Measurements from ENCODE around the gene PANK2. TPM values are rescaled to one million over a fixed set of nuclear protein-coding genes. Genes with fewer than 3 reads are reported as not detected.

PANK2 gene
- total and polyA plus RNA-seq, 4 donors, result 31.0 to 52.5 (median 42.5) TPM

- WGBS (ENCODE audit: insufficient coverage), result 83% methylated on average over 1 of the region's 2 CpGs
- DNase-seq (ENCODE audit: low read depth in 4 of 6, low spot score in 6 of 6), result no peak
- peaks cover 3% of the 10 kb centered on the region for H3K4me1 ChIP-seq (ENCODE audit: control insufficient read depth, insufficient read depth, low read length)
- H3K4me3 ChIP-seq (ENCODE audit: low read depth, low read length), result no peak overlapping the region
- H3K9me3 ChIP-seq (ENCODE audit: control insufficient read depth, insufficient read depth, low read length), result no peaks in the 10 kb centered on the region
- H3K27ac ChIP-seq (ENCODE audit: low read depth, low read length), result no peak overlapping the region
- peaks cover 48% of the 10 kb centered on the region for H3K36me3 ChIP-seq (ENCODE audit: control insufficient read depth, insufficient read depth, low read length)
- no peaks in the 10 kb centered on the region for H3K27me3 ChIP-seq (ENCODE audit: control insufficient read depth, insufficient read depth, low read length)
Measured at GRCh38 chr20:3923818-3924217, 34.6 kb downstream of the PANK2 start.

GRCh38 chr20:3924304-3925112, 35.3 kb downstream of the PANK2 start:
- Histone ChIP-seq H3K36me3 (ENCODE audit: control insufficient read depth, insufficient read depth, low read length) (peaks cover 47% of the 10 kb centered on the region), H3K9me3 (ENCODE audit: control insufficient read depth, insufficient read depth, low read length) (no peaks in the 10 kb centered on the region), H3K27ac (ENCODE audit: low read depth, low read length) (no peak overlapping the region)

GRCh38 chr20:3925113-3925695, 36.0 kb downstream of the PANK2 start:
- WGBS (ENCODE audit: insufficient coverage), result 91% methylated on average over 10 of the region's 11 CpGs

More at GRCh38 chr20:3924304-3925112, 35.3 kb downstream of the PANK2 start:
- WGBS (ENCODE audit: insufficient coverage), result 79% methylated on average over 13 of the region's 13 CpGs
- DNase-seq (ENCODE audit: low read depth in 4 of 6, low spot score in 6 of 6), result no peak
- Histone ChIP-seq H3K4me3 (ENCODE audit: low read depth, low read length) (no peak overlapping the region), H3K27me3 (ENCODE audit: control insufficient read depth, insufficient read depth, low read length) (no peaks in the 10 kb centered on the region), H3K4me1 (ENCODE audit: control insufficient read depth, insufficient read depth, low read length) (peaks cover 3% of the 10 kb centered on the region)

GRCh38 chr20:3925899-3926638, 36.9 kb downstream of the PANK2 start:
- Histone ChIP-seq H3K27ac (ENCODE audit: low read depth, low read length) (no peak overlapping the region), H3K4me3 (ENCODE audit: low read depth, low read length) (no peak overlapping the region), H3K36me3 (ENCODE audit: control insufficient read depth, insufficient read depth, low read length) (peaks cover 48% of the 10 kb centered on the region), H3K4me1 (ENCODE audit: control insufficient read depth, insufficient read depth, low read length) (peaks cover 10% of the 10 kb centered on the region), H3K27me3 (ENCODE audit: control insufficient read depth, insufficient read depth, low read length) (no peaks in the 10 kb centered on the region), H3K9me3 (ENCODE audit: control insufficient read depth, insufficient read depth, low read length) (no peaks in the 10 kb centered on the region)
- 78% methylated on average over 9 of the region's 9 CpGs for WGBS (ENCODE audit: insufficient coverage)
- DNase-seq (ENCODE audit: low read depth in 4 of 6, low spot score in 6 of 6), result no peak

More at GRCh38 chr20:3925113-3925695, 36.0 kb downstream of the PANK2 start:
- no peaks in the 10 kb centered on the region for H3K9me3 ChIP-seq (ENCODE audit: control insufficient read depth, insufficient read depth, low read length)
- no peak for DNase-seq (ENCODE audit: low read depth in 4 of 6, low spot score in 6 of 6)
- H3K4me3 ChIP-seq (ENCODE audit: low read depth, low read length), result no peak overlapping the region
- H3K36me3 ChIP-seq (ENCODE audit: control insufficient read depth, insufficient read depth, low read length), result peaks cover 49% of the 10 kb centered on the region
- H3K4me1 ChIP-seq (ENCODE audit: control insufficient read depth, insufficient read depth, low read length), result peaks cover 3% of the 10 kb centered on the region
- H3K27ac ChIP-seq (ENCODE audit: low read depth, low read length), result no peak overlapping the region
- no peaks in the 10 kb centered on the region for H3K27me3 ChIP-seq (ENCODE audit: control insufficient read depth, insufficient read depth, low read length)

GRCh38 chr20:3927486-3928291, 38.5 kb downstream of the PANK2 start:
- Histone ChIP-seq H3K4me1 (ENCODE audit: control insufficient read depth, insufficient read depth, low read length) (peaks cover 10% of the 10 kb centered on the region), H3K4me3 (ENCODE audit: low read depth, low read length) (no peak overlapping the region), H3K27me3 (ENCODE audit: control insufficient read depth, insufficient read depth, low read length) (no peaks in the 10 kb centered on the region), H3K27ac (ENCODE audit: low read depth, low read length) (no peak overlapping the region), H3K36me3 (ENCODE audit: control insufficient read depth, insufficient read depth, low read length) (peaks cover 37% of the 10 kb centered on the region), H3K9me3 (ENCODE audit: control insufficient read depth, insufficient read depth, low read length) (no peaks in the 10 kb centered on the region)
- DNase-seq (ENCODE audit: low read depth in 4 of 6, low spot score in 6 of 6), result peak in 1 of 6 donors; percentile 53
- 39% methylated on average over 9 of the region's 10 CpGs for WGBS (ENCODE audit: insufficient coverage)

- 100% methylated on average over 1 of the region's 2 CpGs for WGBS (ENCODE audit: insufficient coverage)
- Histone ChIP-seq H3K36me3 (ENCODE audit: control insufficient read depth, insufficient read depth, low read length) (peaks cover 43% of the 10 kb centered on the region), H3K27ac (ENCODE audit: low read depth, low read length) (no peak overlapping the region), H3K9me3 (ENCODE audit: control insufficient read depth, insufficient read depth, low read length) (no peaks in the 10 kb centered on the region), H3K4me3 (ENCODE audit: low read depth, low read length) (no peak overlapping the region), H3K27me3 (ENCODE audit: control insufficient read depth, insufficient read depth, low read length) (no peaks in the 10 kb centered on the region), H3K4me1 (ENCODE audit: control insufficient read depth, insufficient read depth, low read length) (peaks cover 12% of the 10 kb centered on the region)
- no peak for DNase-seq (ENCODE audit: low read depth in 4 of 6, low spot score in 6 of 6)
Measured at GRCh38 chr20:3929713-3930060, 40.5 kb downstream of the PANK2 start.

- H3K9me3 ChIP-seq (ENCODE audit: control insufficient read depth, insufficient read depth, low read length), result no peaks in the 10 kb centered on the region
- no peaks in the 10 kb centered on the region for H3K27me3 ChIP-seq (ENCODE audit: control insufficient read depth, insufficient read depth, low read length)
- peaks cover 12% of the 10 kb centered on the region for H3K4me1 ChIP-seq (ENCODE audit: control insufficient read depth, insufficient read depth, low read length)
- WGBS (ENCODE audit: insufficient coverage), result 62% methylated on average over 6 of the region's 6 CpGs
- H3K4me3 ChIP-seq (ENCODE audit: low read depth, low read length), result no peak overlapping the region
- peaks cover 34% of the 10 kb centered on the region for H3K36me3 ChIP-seq (ENCODE audit: control insufficient read depth, insufficient read depth, low read length)
- no peak overlapping the region for H3K27ac ChIP-seq (ENCODE audit: low read depth, low read length)
- no peak for DNase-seq (ENCODE audit: low read depth in 4 of 6, low spot score in 6 of 6)
Measured at GRCh38 chr20:3930265-3931206, 41.3 kb downstream of the PANK2 start.

GRCh38 chr20:3931664-3932063, 42.5 kb downstream of the PANK2 start:
- H3K4me3 ChIP-seq (ENCODE audit: low read depth, low read length), result no peak overlapping the region
- 80% methylated on average over 2 of the region's 3 CpGs for WGBS (ENCODE audit: insufficient coverage)

More at GRCh38 chr20:3931664-3932063, 42.5 kb downstream of the PANK2 start:
- no peaks in the 10 kb centered on the region for H3K9me3 ChIP-seq (ENCODE audit: control insufficient read depth, insufficient read depth, low read length)
- DNase-seq (ENCODE audit: low read depth in 4 of 6, low spot score in 6 of 6), result no peak
- H3K27me3 ChIP-seq (ENCODE audit: control insufficient read depth, insufficient read depth, low read length), result no peaks in the 10 kb centered on the region
- H3K36me3 ChIP-seq (ENCODE audit: control insufficient read depth, insufficient read depth, low read length), result peaks cover 27% of the 10 kb centered on the region
- H3K4me1 ChIP-seq (ENCODE audit: control insufficient read depth, insufficient read depth, low read length), result peaks cover 12% of the 10 kb centered on the region
- no peak overlapping the region for H3K27ac ChIP-seq (ENCODE audit: low read depth, low read length)

Measured in spinal cord (tissue), 10 donors.